IMR-90 (cell line): ENCODE measurements around the gene NEK2. TPM values are rescaled to one million over a fixed set of nuclear protein-coding genes. Genes with fewer than 3 reads are reported as not detected.

ENCODE experiments used
- ATAC-seq: fragments of 200-7000 bp; cut with Tn5 transposase; 2 replicates; pipeline ENCODE4 v1.9.1; 2020; ENCODE audit warnings: low read depth, mild to moderate bottlenecking, moderate library complexity
- BruUV-seq: library from RNA; stranded (reverse); fragments of 400-500 nt; replicated peaks from 2 replicates; lab custom pipeline; 2021; lab: Mats Ljungman, UMichigan
- CTCF ChIA-PET: fragments of 300-600 bp; formaldehyde crosslinking; extraction: SDS; loops from one replicate; lab custom pipeline; 2021; ENCODE audit warnings: antibody characterized with exemption; lab: Yijun Ruan, JAX
- POLR2A ChIA-PET: fragments of 300-600 bp; sonication (Branson Sonifier 250); formaldehyde crosslinking; loops from one replicate; lab custom pipeline; 2022; ENCODE audit warnings: antibody characterized with exemption; ENCODE audit not compliant: unreplicated experiment; lab: Charles Lee
- DNase-seq: peaks from one replicate; pipeline ENCODE4 v3.0.0; 2013
- H2AFZ ChIP-seq: replicated peaks from 2 replicates; pipeline ENCODE3; 2013; ENCODE audit warnings: low read length, mild to moderate bottlenecking; ENCODE audit not compliant: poor library complexity
- H2AK5ac ChIP-seq: 2 replicates; pipeline ENCODE4 v1.6.1; 2013; ENCODE audit warnings: low read depth, low read length, inconsistent platforms
- H2AK9ac ChIP-seq: replicated peaks from 2 replicates; pipeline ENCODE3; 2013; ENCODE audit warnings: mild to moderate bottlenecking, low read depth, low read length, moderate library complexity; ENCODE audit not compliant: poor library complexity
- H2BK120ac ChIP-seq: 2 replicates; pipeline ENCODE4 v1.6.1; 2013; ENCODE audit warnings: low read depth, low read length, inconsistent platforms
- H2BK15ac ChIP-seq: 3 replicates; pipeline ENCODE4 v1.6.1; 2013; ENCODE audit warnings: low read depth, low read length, inconsistent platforms
- H2BK20ac ChIP-seq: 2 replicates; pipeline ENCODE4 v1.6.1; 2013; ENCODE audit warnings: low read depth, mild to moderate bottlenecking, inconsistent platforms, low read length, moderate library complexity
- H2BK5ac ChIP-seq: 2 replicates; pipeline ENCODE4 v1.6.1; 2013; ENCODE audit warnings: mild to moderate bottlenecking, low read depth, low read length, inconsistent platforms; ENCODE audit not compliant: poor library complexity, severe bottlenecking
- H3K14ac ChIP-seq: replicated peaks from 2 replicates; pipeline ENCODE4 v1.6.1; 2013; ENCODE audit warnings: low read depth, low read length, inconsistent platforms
- H3K18ac ChIP-seq: 2 replicates; pipeline ENCODE4 v1.6.1; 2013; ENCODE audit warnings: low read depth, low read length, control low read depth
- H3K23ac ChIP-seq: 2 replicates; pipeline ENCODE4 v1.6.1; 2013; ENCODE audit warnings: low read depth, low read length, inconsistent platforms
- H3K27ac ChIP-seq: 2 replicates; pipeline ENCODE4 v1.5.1; 2013; ENCODE audit warnings: mild to moderate bottlenecking, control low read depth, low read length; ENCODE audit not compliant: insufficient read depth
- H3K27me3 ChIP-seq: 2 replicates; pipeline ENCODE4 v1.6.1; 2013; ENCODE audit warnings: low read length; ENCODE audit not compliant: control insufficient read depth, insufficient read depth
- H3K36me3 ChIP-seq: 2 replicates; pipeline ENCODE4 v1.6.1; 2013; ENCODE audit warnings: low read length, mixed read lengths; ENCODE audit not compliant: control insufficient read depth, insufficient read depth
- H3K4ac ChIP-seq: 2 replicates; pipeline ENCODE4 v1.6.1; 2013; ENCODE audit warnings: low read depth, low read length, inconsistent platforms
- H3K4me1 ChIP-seq: 2 replicates; pipeline ENCODE4 v1.6.1; 2013; ENCODE audit warnings: low read length, mixed read lengths; ENCODE audit not compliant: control insufficient read depth, insufficient read depth
- H3K4me2 ChIP-seq: 2 replicates; pipeline ENCODE4 v1.6.1; 2013; ENCODE audit warnings: low read depth, mild to moderate bottlenecking, control low read depth, low read length, moderate library complexity
- H3K4me3 ChIP-seq: 2 replicates; pipeline ENCODE4 v1.5.1; 2013; ENCODE audit warnings: low read depth, mild to moderate bottlenecking, control low read depth, low read length, moderate library complexity; ENCODE audit not compliant: insufficient read depth
- H3K56ac ChIP-seq: 2 replicates; pipeline ENCODE4 v1.6.1; 2013; ENCODE audit warnings: low read length, inconsistent platforms; ENCODE audit not compliant: insufficient read depth; ENCODE audit errors: extremely low read depth
- H3K79me1 ChIP-seq, 2 experiments: 2 replicates each; pipeline ENCODE4 v1.6.1; 2013; ENCODE audit warnings: low read length in 2 of 2, inconsistent platforms in 1 of 2, low read depth in 1 of 2
- H3K9ac ChIP-seq: 2 replicates; pipeline ENCODE4 v1.6.1; 2013; ENCODE audit warnings: low read depth, low read length, control low read depth
- H3K9me1 ChIP-seq: 2 replicates; pipeline ENCODE4 v1.6.1; 2013; ENCODE audit warnings: low read length, inconsistent platforms; ENCODE audit not compliant: insufficient read depth
- H3K9me3 ChIP-seq: 2 replicates; pipeline ENCODE4 v1.6.1; 2013; ENCODE audit warnings: low read length; ENCODE audit not compliant: control insufficient read depth, insufficient read depth
- H4K20me1 ChIP-seq: 2 replicates; pipeline ENCODE4 v1.6.1; 2013; ENCODE audit warnings: low read length, inconsistent platforms; ENCODE audit not compliant: insufficient read depth
- H4K5ac ChIP-seq: 2 replicates; pipeline ENCODE4 v1.6.1; 2013; ENCODE audit warnings: mild to moderate bottlenecking, low read depth, low read length, control low read depth
- H4K8ac ChIP-seq, 2 experiments: 2 replicates each; pipeline ENCODE4 v1.6.1; 2013; ENCODE audit warnings: low read depth in 2 of 2, low read length in 2 of 2, control low read depth in 1 of 2, inconsistent platforms in 1 of 2
- H4K91ac ChIP-seq: 2 replicates; pipeline ENCODE4 v1.6.1; 2013; ENCODE audit warnings: low read depth, low read length, inconsistent platforms; ENCODE audit not compliant: insufficient read depth
- BHLHE40 ChIP-seq: fragments of 150-350 bp; IDR thresholded peaks from 2 replicates; pipeline ENCODE4 v1.6.1; 2016; ENCODE audit warnings: mild to moderate bottlenecking, low read depth, low read length
- CEBPB ChIP-seq: IDR thresholded peaks from 2 replicates; pipeline ENCODE4 v1.6.1; 2012; ENCODE audit warnings: low read depth, low read length, improper control_type of control experiment
- CHD1 ChIP-seq: IDR thresholded peaks from 2 replicates; pipeline ENCODE4 v1.6.1; 2012; ENCODE audit warnings: low read depth, low read length, improper control_type of control experiment
- CTCF ChIP-seq: conservative IDR thresholded peaks from 2 replicates; pipeline ENCODE4 v1.5.1; 2012; ENCODE audit warnings: mild to moderate bottlenecking, low read depth, low read length, improper control_type of control experiment
- ELK1 ChIP-seq: fragments of 150-350 bp; IDR thresholded peaks from 2 replicates; pipeline ENCODE4 v1.6.1; 2016; ENCODE audit warnings: low read depth, mild to moderate bottlenecking, low read length, moderate library complexity, borderline replicate concordance
- FOS ChIP-seq: fragments of 150-350 bp; IDR thresholded peaks from 2 replicates; pipeline ENCODE4 v1.6.1; 2016; ENCODE audit warnings: low read depth, low read length
- MAFK ChIP-seq: IDR thresholded peaks from 2 replicates; pipeline ENCODE4 v1.6.1; 2012; ENCODE audit warnings: low read depth, low read length, improper control_type of control experiment
- MAZ ChIP-seq: IDR thresholded peaks from 2 replicates; pipeline ENCODE4 v1.6.1; 2012; ENCODE audit warnings: low read depth, mild to moderate bottlenecking, low read length, improper control_type of control experiment, moderate library complexity, borderline replicate concordance
- NFE2L2 ChIP-seq: fragments of 150-350 bp; IDR thresholded peaks from 2 replicates; pipeline ENCODE4 v1.6.1; 2016; ENCODE audit warnings: low read depth, mild to moderate bottlenecking, low read length
- POLR2A ChIP-seq: IDR thresholded peaks from 2 replicates; pipeline ENCODE4 v1.6.1; 2012; ENCODE audit warnings: mild to moderate bottlenecking, low read depth, low read length
- RAD21 ChIP-seq: IDR thresholded peaks from 2 replicates; pipeline ENCODE4 v1.6.1; 2012; ENCODE audit warnings: low read length, improper control_type of control experiment
- RCOR1 ChIP-seq: IDR thresholded peaks from 2 replicates; pipeline ENCODE4 v1.6.1; 2012; ENCODE audit warnings: mild to moderate bottlenecking, low read length, improper control_type of control experiment; ENCODE audit not compliant: insufficient replicate concordance
- SMC3 ChIP-seq: fragments of 150-350 bp; IDR thresholded peaks from 2 replicates; pipeline ENCODE4 v1.6.1; 2016; ENCODE audit warnings: low read depth, mild to moderate bottlenecking, antibody characterized with exemption, low read length, moderate library complexity
- USF2 ChIP-seq: fragments of 150-350 bp; IDR thresholded peaks from 2 replicates; pipeline ENCODE4 v1.6.1; 2017; ENCODE audit warnings: mild to moderate bottlenecking, antibody characterized with exemption, low read length, low read depth
- WGBS, 2 experiments: methylation state at CpG; one replicate each; pipeline versions ENCODE4 v1.1.5 to v1.1.7; 2013; ENCODE audit warnings: missing lambda C conversion rate in 2 of 2; ENCODE audit not compliant: insufficient read length in 1 of 2; ENCODE audit errors: extremely low coverage in 2 of 2; 5-methylcytosine and 5-hydroxymethylcytosine counted together
- dilution Hi-C: fragments of 300-500 bp; cut with HindIII; formaldehyde crosslinking; loops from one replicate; pipeline ENCODE4 v1.14.3; 2018; ENCODE audit warnings: low sequenced_read_pairs; ENCODE audit not compliant: unreplicated experiment
- in situ Hi-C: fragments of 300-500 bp; cut with MboI; formaldehyde crosslinking; loops from 3 replicates; pipeline ENCODE4 v1.14.3; 2019; ENCODE audit warnings: low sequenced_read_pairs, inconsistent platforms, mixed read lengths
- intact Hi-C: fragments of 100-400 bp; cut with micrococcal nuclease; formaldehyde crosslinking; loops from 2 replicates; pipeline ENCODE4 v1.10.0; 2022
- polyA plus RNA-seq, 3 experiments: library from polyadenylated mRNA; depleted of rRNA; stranded (reverse); fragments of >200 nt; gene quantifications; 2 replicates each; pipeline ENCODE4 v1.2.3, GENCODE V29; 2012; ENCODE audit warnings: low replicate concordance in 1 of 3
- total RNA-seq: library from RNA; depleted of rRNA; stranded (reverse); fragments of >200 nt; gene quantifications from 2 replicates; pipeline ENCODE4 v1.2.3, GENCODE V29; 2012

The NEK2 gene
- total and polyA plus RNA-seq, 2 of the 4 experiments (the other 2 are of a cell fraction) = 9.9 to 26.0 TPM

- Histone ChIP-seq H2BK120ac (no peak overlapping the region), H2AFZ (peak overlapping the region; percentile 70), H3K9ac (no peak overlapping the region), H3K9me3 (no peaks in the 10 kb centered on the region), H3K27ac (no peak overlapping the region), H3K27me3 (no peaks in the 10 kb centered on the region), H3K18ac (no peak overlapping the region), H2BK5ac (no peak overlapping the region), H3K4me2 (no peak overlapping the region), H2AK5ac (peak overlapping the region; percentile 40; the same call in 1 of the 2 replicates), H2BK15ac (no peak overlapping the region), H3K9me1 (peaks cover 4% of the 10 kb centered on the region; the same call in 1 of the 2 replicates), H3K79me1 (no peaks in the 10 kb centered on the region), H3K4me3 (no peak overlapping the region), H4K20me1 (no peaks in the 10 kb centered on the region), H3K14ac (no peak overlapping the region), H4K8ac (no peak overlapping the region), H2AK9ac (no peak overlapping the region), H3K4ac (no peak overlapping the region), H2BK20ac (no peak overlapping the region), H4K5ac (no peak overlapping the region), H3K4me1 (peaks cover 12% of the 10 kb centered on the region), H3K56ac (no peak overlapping the region), H3K36me3 (no peaks in the 10 kb centered on the region), H4K91ac (no peak overlapping the region), H3K23ac (no peak overlapping the region)
- no TSS peak for BruUV-seq
- DNase-seq (no peak), ATAC-seq (no peak)
- ChIA-PET CTCF (no interaction called here), POLR2A (no interaction called here)
- WGBS, 2 experiments = 32% methylated on average over 4 of the region's 20 CpGs; no CpG with 5 or more reads in 1 of the 2 experiments
- dilution Hi-C loops (no loop called here), intact Hi-C loops (no loop called here), in situ Hi-C loops (no loop called here)
- TF ChIP-seq USF2 (no peak), MAZ (no peak), POLR2A (no peak), BHLHE40 (no peak), ELK1 (no peak), NFE2L2 (no peak), RCOR1 (no peak), SMC3 (no peak), CHD1 (no peak), CEBPB (no peak), CTCF (no peak), RAD21 (no peak), FOS (no peak), MAFK (no peak)
Measured at GRCh38 chr1:211643324-211644212, 31.9 kb downstream of the NEK2 start.
